Tibial nerve (tissue), 4 donors: ENCODE data around the gene PRPH. TPM values are rescaled to one million over a fixed set of nuclear protein-coding genes. Genes with fewer than 3 reads are reported as not detected.

ENCODE experiments used
- DNase-seq, 2 donors: peaks; one replicate each; pipeline ENCODE4 v3.0.0-alpha.2; 2019; ENCODE audit warnings: low spot score in 2 of 2
- H3K27ac ChIP-seq, 4 donors: fragments of 200-600 bp; sonication (generic) in 3 of 4; one replicate each; pipeline ENCODE4 v1.5.1; 2017 to 2019; ENCODE audit warnings: mild to moderate bottlenecking in 1 of 4
- H3K27me3 ChIP-seq, 2 donors: fragments of 200-600 bp; sonication (generic) in 1 of 2; one replicate each; pipeline versions ENCODE4 v1.5.1 to v1.6.0; 2017 to 2019
- H3K36me3 ChIP-seq, 3 donors: fragments of 200-600 bp; sonication (generic); one replicate each; pipeline ENCODE4 v1.5.1; 2018 to 2019
- H3K4me1 ChIP-seq, 4 donors: fragments of 200-600 bp; sonication (generic) in 3 of 4; one replicate each; pipeline ENCODE4 v1.5.1; 2017 to 2019
- H3K4me3 ChIP-seq, 4 donors: fragments of 200-600 bp; sonication (generic) in 3 of 4; one replicate each; pipeline ENCODE4 v1.5.1; 2017 to 2019; ENCODE audit warnings: mild to moderate bottlenecking in 1 of 4, moderate library complexity in 1 of 4
- H3K9me3 ChIP-seq, 4 donors: fragments of 200-600 bp; sonication (generic) in 3 of 4; one replicate each; pipeline ENCODE4 v1.5.1; 2017 to 2019
- CTCF ChIP-seq, 5 experiments: fragments of 200-600 bp in 3 of 5; fragments of 450-650 bp in 2 of 5; sonication (generic) in 3 of 5; IDR thresholded peaks; one replicate each; pipeline ENCODE4 v1.5.1; 2016 to 2019; ENCODE audit warnings: antibody characterized with exemption in 5 of 5, mild to moderate bottlenecking in 3 of 5, moderate library complexity in 2 of 5
- EP300 ChIP-seq, 2 donors: sonication (generic); formaldehyde crosslinking; IDR thresholded peaks; one replicate each; pipeline ENCODE4 v1.6.1; 2017; ENCODE audit warnings: antibody characterized with exemption in 2 of 2, mild to moderate bottlenecking in 1 of 2
- POLR2A ChIP-seq, 2 donors: fragments of 450-650 bp; IDR thresholded peaks; one replicate each; pipeline ENCODE4 v1.6.1; 2017; ENCODE audit warnings: antibody characterized with exemption in 2 of 2, mild to moderate bottlenecking in 2 of 2, moderate library complexity in 2 of 2
- WGBS, 2 donors: methylation state at CpG; one replicate each; pipeline ENCODE4 v1.1.5; 2018; 5-methylcytosine and 5-hydroxymethylcytosine counted together
- total RNA-seq, 4 donors: library from RNA; depleted of rRNA; stranded (reverse); fragments of >200 nt; gene quantifications; one replicate each; pipeline ENCODE4 v1.1.0, GENCODE V29; 2016

PRPH gene
- total RNA-seq, 4 donors from 2014 or later, result 0.20 to 0.84 (median 0.22) TPM; not detected in 1

- H3K4me1 ChIP-seq, result peaks cover 0 to 46% (median 18%) of the 10 kb centered on the region in 4 donors
- TF ChIP-seq POLR2A (IDR thresholded peaks at IDR 0.05) (no peak), EP300 (IDR thresholded peaks at IDR 0.05) (no peak), CTCF (IDR thresholded peaks at IDR 0.05) (no peak)
- H3K4me3 ChIP-seq, result no peak overlapping the region
- H3K27ac ChIP-seq, result no peak overlapping the region
- H3K27me3 ChIP-seq, result peaks cover 0 to 52% of the 10 kb centered on the region in 2 donors
- DNase-seq, result no peak
- H3K9me3 ChIP-seq, result no peaks in the 10 kb centered on the region
- no peaks in the 10 kb centered on the region for H3K36me3 ChIP-seq
- WGBS, 2 donors, result 64 to 66% methylated on average over 6 to 8 of the region's 8 CpGs
Measured at GRCh38 chr12:49294086-49294803, 702 bp upstream of the PRPH start.

DNA sequence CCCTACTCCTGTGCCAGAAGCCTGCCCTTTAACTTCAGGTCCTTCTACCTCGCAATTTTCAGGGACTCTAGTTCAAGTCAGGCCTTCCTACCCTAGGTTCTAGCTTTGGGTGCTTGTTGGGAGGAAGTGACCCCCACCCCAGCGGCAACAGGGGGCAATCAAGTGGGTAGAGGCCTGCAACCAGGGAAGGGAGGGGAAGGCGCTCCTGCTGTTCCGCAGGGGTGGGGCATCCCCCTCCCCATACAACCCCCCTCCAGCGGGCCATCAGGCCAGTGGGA is 204 bp upstream of the PRPH start:
- TF ChIP-seq EP300 (IDR thresholded peaks at IDR 0.05), result no peak
- TF ChIP-seq POLR2A (IDR thresholded peaks at IDR 0.05), result no peak
- no peak for TF ChIP-seq CTCF (IDR thresholded peaks at IDR 0.05)
- H3K27me3 ChIP-seq, result peaks cover 0 to 57% of the 10 kb centered on the region in 2 donors
- no peak overlapping the region for H3K4me3 ChIP-seq
- peaks cover 0 to 46% (median 18%) of the 10 kb centered on the region in 4 donors for H3K4me1 ChIP-seq
- no peaks in the 10 kb centered on the region for H3K9me3 ChIP-seq
- 37 to 61% methylated on average over 2 to 3 of the region's 5 CpGs for WGBS, 2 donors
- no peak overlapping the region for H3K27ac ChIP-seq
- H3K36me3 ChIP-seq, result no peaks in the 10 kb centered on the region
- no peak for DNase-seq

DNA sequence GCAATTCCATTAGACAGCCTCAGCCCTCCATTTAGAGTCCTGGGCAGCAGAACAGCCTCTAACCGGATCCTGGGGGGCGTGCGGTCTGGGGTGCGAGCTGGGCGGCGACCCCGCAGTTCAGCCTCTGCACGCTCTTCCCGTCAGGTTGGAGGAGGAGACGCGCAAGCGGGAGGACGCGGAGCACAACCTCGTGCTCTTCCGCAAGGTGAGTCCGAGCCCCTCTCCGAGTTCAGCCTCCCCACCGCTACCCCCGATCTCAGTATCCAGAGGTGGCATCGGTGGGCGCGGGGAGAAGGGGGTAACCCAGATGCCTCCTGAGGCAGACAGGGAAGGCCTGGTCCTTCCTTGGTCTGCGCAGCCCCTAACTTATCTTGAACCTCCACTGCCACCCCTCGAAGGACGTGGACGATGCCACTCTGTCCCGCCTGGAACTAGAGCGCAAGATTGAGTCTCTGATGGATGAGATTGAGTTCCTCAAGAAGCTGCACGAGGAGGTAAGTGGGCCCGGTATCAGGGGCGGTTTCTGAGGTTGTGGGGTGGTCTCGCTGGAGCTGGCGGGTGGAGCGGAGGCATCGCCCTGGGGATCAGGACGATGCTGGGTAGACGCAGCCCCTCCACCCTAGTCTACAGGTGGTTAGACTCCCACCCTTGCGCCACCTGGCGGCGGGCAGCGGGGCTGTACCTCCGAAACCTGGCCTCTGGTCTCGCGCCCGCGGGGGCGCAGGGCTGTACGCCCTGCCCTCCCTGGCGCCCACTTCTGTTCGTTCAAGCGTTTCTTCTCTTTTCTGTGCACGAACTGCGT is 1.3 kb downstream of the PRPH start:
- no peak overlapping the region for H3K27ac ChIP-seq
- 12 to 19% methylated on average over 39 of the region's 54 CpGs for WGBS, 2 donors
- DNase-seq, result no peak
- H3K9me3 ChIP-seq, result no peaks in the 10 kb centered on the region
- peak; percentile 40 to 58 (median 51) for TF ChIP-seq CTCF (IDR thresholded peaks at IDR 0.05)
- TF ChIP-seq POLR2A (IDR thresholded peaks at IDR 0.05), result no peak
- no peak for TF ChIP-seq EP300 (IDR thresholded peaks at IDR 0.05)
- H3K27me3 ChIP-seq, result peaks cover 0 to 64% of the 10 kb centered on the region in 2 donors
- peaks cover 0 to 46% (median 18%) of the 10 kb centered on the region in 4 donors for H3K4me1 ChIP-seq
- no peak overlapping the region for H3K4me3 ChIP-seq
- H3K36me3 ChIP-seq, result no peaks in the 10 kb centered on the region

DNA sequence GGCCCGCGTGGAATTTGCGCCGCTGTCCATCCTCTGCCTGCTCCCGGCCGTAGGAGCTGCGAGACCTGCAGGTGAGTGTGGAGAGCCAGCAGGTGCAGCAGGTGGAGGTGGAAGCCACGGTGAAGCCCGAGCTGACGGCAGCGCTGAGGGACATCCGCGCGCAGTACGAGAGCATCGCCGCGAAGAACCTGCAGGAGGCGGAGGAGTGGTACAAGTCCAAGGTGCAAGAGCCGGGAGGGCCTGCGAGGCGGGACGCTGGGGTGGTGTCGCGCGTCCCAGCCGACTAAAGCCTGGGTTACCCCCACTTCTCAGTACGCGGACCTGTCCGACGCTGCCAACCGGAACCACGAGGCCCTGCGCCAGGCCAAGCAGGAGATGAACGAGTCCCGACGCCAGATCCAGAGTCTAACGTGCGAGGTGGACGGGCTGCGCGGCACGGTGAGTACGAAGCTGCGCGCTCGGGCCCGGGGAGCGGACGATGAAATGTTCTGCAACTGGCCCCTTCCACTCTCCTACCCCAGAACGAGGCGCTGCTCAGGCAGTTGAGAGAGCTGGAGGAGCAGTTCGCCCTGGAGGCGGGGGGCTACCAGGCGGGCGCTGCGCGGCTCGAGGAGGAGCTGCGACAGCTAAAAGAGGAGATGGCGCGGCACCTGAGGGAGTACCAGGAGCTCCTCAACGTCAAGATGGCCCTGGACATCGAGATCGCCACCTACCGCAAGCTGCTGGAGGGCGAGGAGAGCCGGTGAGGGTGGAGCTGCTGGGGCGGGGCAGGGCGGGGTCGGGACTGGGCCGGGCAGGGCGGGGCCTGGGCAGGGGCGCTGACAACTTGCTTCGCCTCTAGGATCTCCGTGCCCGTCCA is 2.1 kb downstream of the PRPH start:
- no peak for TF ChIP-seq POLR2A (IDR thresholded peaks at IDR 0.05)
- TF ChIP-seq CTCF (IDR thresholded peaks at IDR 0.05), result peak in 1 of 5 experiments; percentile 3
- TF ChIP-seq EP300 (IDR thresholded peaks at IDR 0.05), result no peak
- H3K27ac ChIP-seq, result no peak overlapping the region
- WGBS, 2 donors, result 2 to 7% methylated on average over 29 to 60 of the region's 77 CpGs
- DNase-seq, result no peak
- H3K36me3 ChIP-seq, result no peaks in the 10 kb centered on the region
- peak overlapping the region in 2 of 4 donors; percentile 21 to 32 for H3K4me3 ChIP-seq
- H3K27me3 ChIP-seq, result peaks cover 0 to 71% of the 10 kb centered on the region in 2 donors
- no peaks in the 10 kb centered on the region for H3K9me3 ChIP-seq
- H3K4me1 ChIP-seq, result peaks cover 0 to 46% (median 18%) of the 10 kb centered on the region in 4 donors
